CD4-positive, alpha-beta T cell treated with Interleukin-1 beta for 1 hour (primary cell): ENCODE data around the gene CPSF6.
A peak's percentile ranks its signal among the peaks of the same experiment; 100 is the strongest.
"Not testable (repeated sequence)": the region's sequence is repeated elsewhere in the genome, so short reads cannot be mapped to it uniquely, and the experiment has no call there.

ENCODE experiments used
- DNase-seq, 2 donors: peaks; one replicate each; pipeline ENCODE4 v3.0.0-alpha.2; 2020 to 2022

CPSF6 gene

GRCh38 chr12:69262264-69262974 lies 23.1 kb downstream of the CPSF6 start:
- no peak for DNase-seq

- DNase-seq, result no peak
Observed at GRCh38 chr12:69265205-69265604, 25.8 kb downstream of the CPSF6 start.

GRCh38 chr12:69265633-69266032 lies 26.3 kb downstream of the CPSF6 start:
- DNase-seq, result not testable (repeated sequence)

- no peak for DNase-seq
Observed at GRCh38 chr12:69266036-69266635, 26.8 kb downstream of the CPSF6 start.

GRCh38 chr12:69269736-69270135 lies 30.4 kb downstream of the CPSF6 start:
- no peak for DNase-seq

GRCh38 chr12:69272511-69272910 lies 33.1 kb downstream of the CPSF6 start:
- no peak for DNase-seq

GRCh38 chr12:69274861-69275260 lies 35.5 kb downstream of the CPSF6 start:
- no peak for DNase-seq

GRCh38 chr12:69275471-69275891 lies 36.1 kb downstream of the CPSF6 start:
- peak in 1 of 2 donors; percentile 22 for DNase-seq

- DNase-seq, result no peak
Observed at GRCh38 chr12:69278814-69279782, 39.7 kb downstream of the CPSF6 start.

GRCh38 chr12:69284131-69284530 lies 44.8 kb downstream of the CPSF6 start:
- peak; percentile 11 to 33 for DNase-seq

GRCh38 chr12:69287556-69287955 lies 48.2 kb downstream of the CPSF6 start:
- no peak for DNase-seq

GRCh38 chr12:69290545-69291277 lies 51.3 kb downstream of the CPSF6 start:
- peak; percentile 82 to 83 for DNase-seq

GRCh38 chr12:69291278-69291593 lies 51.9 kb downstream of the CPSF6 start:
- no peak for DNase-seq

GRCh38 chr12:69298133-69298532 lies 58.8 kb downstream of the CPSF6 start:
- DNase-seq, result no peak

GRCh38 chr12:69298947-69299346 lies 59.6 kb downstream of the CPSF6 start:
- DNase-seq, result no peak

- DNase-seq, result no peak
Observed at GRCh38 chr12:69304284-69304683, 64.9 kb downstream of the CPSF6 start.

- DNase-seq, result no peak
Observed at GRCh38 chr12:69309461-69309860, 70.1 kb downstream of the CPSF6 start.

- no peak for DNase-seq
Observed at GRCh38 chr12:69313209-69313608, 73.8 kb downstream of the CPSF6 start.

- not testable (repeated sequence) for DNase-seq
Observed at GRCh38 chr12:69316784-69317183, 77.4 kb downstream of the CPSF6 start.

- not testable (repeated sequence) for DNase-seq
Observed at GRCh38 chr12:69317233-69317632, 77.9 kb downstream of the CPSF6 start.

GRCh38 chr12:69318225-69318624 lies 78.9 kb downstream of the CPSF6 start:
- DNase-seq, result no peak

GRCh38 chr12:69321351-69321750 lies 82.0 kb downstream of the CPSF6 start:
- no peak for DNase-seq
